Measurements from ENCODE around the gene FADS6. TPM values are rescaled to one million over a fixed set of nuclear protein-coding genes. Genes with fewer than 3 reads are reported as not detected.

Gene FADS6
- polyA plus RNA-seq, 1 donor (not counting 4 experiments of a cell fraction or from before 2014, with no cell fraction given): 0.07 TPM

GRCh38 chr17:74903034-74903433 lies 9.6 kb upstream of the FADS6 start:
- no peak for TF ChIP-seq EZH2 (IDR thresholded peaks at IDR 0.05; ENCODE audit: low read length)
- no peak for TF ChIP-seq CTCF (optimal IDR thresholded peaks at IDR 0.05 in 1 of 3, IDR thresholded peaks at IDR 0.05 in 1 of 3, conservative IDR thresholded peaks at IDR 0.05 in 1 of 3; ENCODE audit: extremely low read depth in 1 of 3, insufficient read depth in 2 of 3, low read length in 3 of 3)
- H3K79me2 ChIP-seq (ENCODE audit: control insufficient read depth, insufficient read depth, low read length): no peaks in the 10 kb centered on the region
- H3K27me3 ChIP-seq (ENCODE audit: control insufficient read depth, extremely low read depth, insufficient read depth, low read length): no peaks in the 10 kb centered on the region
- H3K4me3 ChIP-seq (ENCODE audit: control insufficient read depth in 2 of 3, extremely low read depth in 1 of 3, insufficient read depth in 2 of 3, low read depth in 1 of 3, low read length in 3 of 3): no peak overlapping the region
- H4K20me1 ChIP-seq (ENCODE audit: control insufficient read depth, extremely low read depth, insufficient read depth, low read length): no peaks in the 10 kb centered on the region
- no peaks in the 10 kb centered on the region for H3K36me3 ChIP-seq (ENCODE audit: control insufficient read depth in 2 of 2, extremely low read depth in 1 of 2, insufficient read depth in 2 of 2, low read length in 2 of 2)
- no peaks in the 10 kb centered on the region for H3K9me1 ChIP-seq (ENCODE audit: control insufficient read depth, extremely low read depth, insufficient read depth, low read length)
- no peak overlapping the region for H3K9ac ChIP-seq (ENCODE audit: control insufficient read depth, extremely low read depth, insufficient read depth, low read length)
- no peaks in the 10 kb centered on the region for H3K9me3 ChIP-seq (ENCODE audit: control insufficient read depth, low read depth, low read length)
- peaks cover 4% of the 10 kb centered on the region for H3K4me1 ChIP-seq (ENCODE audit: control insufficient read depth, extremely low read depth, insufficient read depth, low read length)
- H2AFZ ChIP-seq (ENCODE audit: control insufficient read depth, low read length): no peak overlapping the region
- H3K4me2 ChIP-seq (ENCODE audit: control insufficient read depth, extremely low read depth, insufficient read depth, low read depth, low read length): no peak overlapping the region
- no peak for FAIRE-seq
- no peak overlapping the region for H3K27ac ChIP-seq (ENCODE audit: control insufficient read depth, insufficient read depth, low read length)
- no peak for DNase-seq (ENCODE audit: low read depth, low spot score)
- dilution Hi-C loops (cut with MboI; ENCODE audit: extremely low pct_ligation_motif_present, low sequenced_read_pairs): no loop called here

- Histone ChIP-seq H2AFZ (ENCODE audit: control insufficient read depth, low read length) (no peak overlapping the region), H3K9me3 (ENCODE audit: control insufficient read depth, low read depth, low read length) (no peaks in the 10 kb centered on the region), H3K4me2 (ENCODE audit: control insufficient read depth, extremely low read depth, insufficient read depth, low read depth, low read length) (no peak overlapping the region), H4K20me1 (ENCODE audit: control insufficient read depth, extremely low read depth, insufficient read depth, low read length) (no peaks in the 10 kb centered on the region), H3K27ac (ENCODE audit: control insufficient read depth, insufficient read depth, low read length) (no peak overlapping the region), H3K4me3 (ENCODE audit: control insufficient read depth in 2 of 3, extremely low read depth in 1 of 3, insufficient read depth in 2 of 3, low read depth in 1 of 3, low read length in 3 of 3) (no peak overlapping the region), H3K27me3 (ENCODE audit: control insufficient read depth, extremely low read depth, insufficient read depth, low read length) (peaks cover 3% of the 10 kb centered on the region), H3K36me3 (ENCODE audit: control insufficient read depth in 2 of 2, extremely low read depth in 1 of 2, insufficient read depth in 2 of 2, low read length in 2 of 2) (no peaks in the 10 kb centered on the region), H3K9me1 (ENCODE audit: control insufficient read depth, extremely low read depth, insufficient read depth, low read length) (no peaks in the 10 kb centered on the region), H3K4me1 (ENCODE audit: control insufficient read depth, extremely low read depth, insufficient read depth, low read length) (peaks cover 4% of the 10 kb centered on the region), H3K9ac (ENCODE audit: control insufficient read depth, extremely low read depth, insufficient read depth, low read length) (no peak overlapping the region), H3K79me2 (ENCODE audit: control insufficient read depth, insufficient read depth, low read length) (no peaks in the 10 kb centered on the region)
- no peak for TF ChIP-seq EZH2 (IDR thresholded peaks at IDR 0.05; ENCODE audit: low read length)
- TF ChIP-seq CTCF (optimal IDR thresholded peaks at IDR 0.05 in 1 of 3, IDR thresholded peaks at IDR 0.05 in 1 of 3, conservative IDR thresholded peaks at IDR 0.05 in 1 of 3; ENCODE audit: extremely low read depth in 1 of 3, insufficient read depth in 2 of 3, low read length in 3 of 3): no peak
- FAIRE-seq (no peak), DNase-seq (ENCODE audit: low read depth, low spot score) (no peak)
- dilution Hi-C loops (cut with MboI; ENCODE audit: extremely low pct_ligation_motif_present, low sequenced_read_pairs): no loop called here
These were observed 8.1 kb upstream of the FADS6 start for GRCh38 chr17:74901353-74902135.

Measured in keratinocyte (primary cell).